Measurements from ENCODE around the gene GPHB5.

The GPHB5 gene

DNA sequence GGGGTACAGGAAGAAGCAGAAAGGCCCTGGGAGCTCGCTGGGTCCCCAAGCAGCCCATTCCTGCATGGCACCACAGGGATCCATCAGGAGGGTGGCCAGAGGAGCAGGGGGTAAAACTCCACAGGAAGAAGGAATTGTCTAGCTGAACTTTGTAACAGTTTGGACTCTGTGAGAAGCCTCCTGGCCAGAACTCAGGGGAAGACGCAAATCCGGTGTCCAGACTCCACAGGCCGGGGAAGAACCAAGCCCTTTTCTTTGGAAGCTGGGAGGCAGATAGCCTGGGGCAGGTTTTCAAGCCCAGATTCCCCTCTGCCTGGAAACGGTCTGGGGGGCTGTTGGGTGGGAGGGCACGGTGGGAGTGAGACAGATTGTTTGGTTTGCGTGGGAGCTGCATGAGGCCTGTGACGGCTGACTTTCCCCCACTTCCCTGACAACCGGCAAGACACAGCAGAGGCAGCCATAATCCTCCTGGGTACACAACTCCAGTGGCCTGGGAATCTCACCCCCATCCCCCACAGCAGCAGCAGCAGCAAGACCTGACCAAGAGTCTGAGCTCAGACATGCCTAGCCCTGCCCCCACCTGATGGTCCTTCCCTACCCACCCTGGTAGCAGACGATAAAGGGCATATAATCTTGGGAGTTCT, 16.7 kb downstream of the GPHB5 start:
- DNase-seq (ENCODE audit: low spot score) (no peak), ATAC-seq (ENCODE audit: low read depth) (no peak)
- H3K4me3 ChIP-seq (ENCODE audit: severe bottlenecking): no peak overlapping the region
- H3K27ac ChIP-seq (ENCODE audit: poor library complexity, severe bottlenecking): no peak overlapping the region
- H3K9me3 ChIP-seq (ENCODE audit: severe bottlenecking): no peaks in the 10 kb centered on the region
- H3K4me1 ChIP-seq (ENCODE audit: insufficient read depth, poor library complexity, severe bottlenecking): no peaks in the 10 kb centered on the region
- H3K27me3 ChIP-seq (ENCODE audit: insufficient read depth, poor library complexity, severe bottlenecking): peaks cover 2% of the 10 kb centered on the region
- TF ChIP-seq, protein P1, sequence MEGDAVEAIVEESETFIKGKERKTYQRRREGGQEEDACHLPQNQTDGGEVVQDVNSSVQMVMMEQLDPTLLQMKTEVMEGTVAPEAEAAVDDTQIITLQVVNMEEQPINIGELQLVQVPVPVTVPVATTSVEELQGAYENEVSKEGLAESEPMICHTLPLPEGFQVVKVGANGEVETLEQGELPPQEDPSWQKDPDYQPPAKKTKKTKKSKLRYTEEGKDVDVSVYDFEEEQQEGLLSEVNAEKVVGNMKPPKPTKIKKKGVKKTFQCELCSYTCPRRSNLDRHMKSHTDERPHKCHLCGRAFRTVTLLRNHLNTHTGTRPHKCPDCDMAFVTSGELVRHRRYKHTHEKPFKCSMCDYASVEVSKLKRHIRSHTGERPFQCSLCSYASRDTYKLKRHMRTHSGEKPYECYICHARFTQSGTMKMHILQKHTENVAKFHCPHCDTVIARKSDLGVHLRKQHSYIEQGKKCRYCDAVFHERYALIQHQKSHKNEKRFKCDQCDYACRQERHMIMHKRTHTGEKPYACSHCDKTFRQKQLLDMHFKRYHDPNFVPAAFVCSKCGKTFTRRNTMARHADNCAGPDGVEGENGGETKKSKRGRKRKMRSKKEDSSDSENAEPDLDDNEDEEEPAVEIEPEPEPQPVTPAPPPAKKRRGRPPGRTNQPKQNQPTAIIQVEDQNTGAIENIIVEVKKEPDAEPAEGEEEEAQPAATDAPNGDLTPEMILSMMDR (IDR thresholded peaks at IDR 0.05; ENCODE audit: poor library complexity, severe bottlenecking): no peak
- H3K36me3 ChIP-seq (ENCODE audit: low read depth): no peaks in the 10 kb centered on the region

DNA sequence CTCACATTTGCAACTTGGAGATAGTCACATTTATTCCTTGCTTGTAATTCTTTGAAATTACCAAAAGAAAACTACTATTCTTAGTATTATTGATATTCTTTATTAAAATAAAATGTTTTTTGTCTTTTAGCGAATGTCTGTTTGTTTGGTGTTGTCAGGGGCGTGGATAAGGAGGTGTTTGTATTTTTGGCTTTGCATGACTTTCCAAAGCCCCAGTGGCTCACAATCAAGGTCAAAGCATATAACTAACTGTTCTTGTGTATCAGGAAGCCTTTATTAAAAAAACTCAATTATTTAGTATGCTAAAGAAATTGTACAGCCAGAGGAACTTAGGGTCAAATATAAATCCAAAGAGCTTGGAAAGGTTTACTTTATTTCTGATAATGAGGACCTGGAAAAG, 17.9 kb downstream of the GPHB5 start:
- no peaks in the 10 kb centered on the region for H3K27me3 ChIP-seq (ENCODE audit: insufficient read depth, poor library complexity, severe bottlenecking)
- H3K4me3 ChIP-seq (ENCODE audit: severe bottlenecking): no peak overlapping the region
- H3K4me1 ChIP-seq (ENCODE audit: insufficient read depth, poor library complexity, severe bottlenecking): no peaks in the 10 kb centered on the region
- ATAC-seq (ENCODE audit: low read depth) (no peak), DNase-seq (ENCODE audit: low spot score) (no peak)
- TF ChIP-seq, protein P1 (IDR thresholded peaks at IDR 0.05; ENCODE audit: poor library complexity, severe bottlenecking): no peak
- H3K9me3 ChIP-seq (ENCODE audit: severe bottlenecking): no peaks in the 10 kb centered on the region
- H3K36me3 ChIP-seq (ENCODE audit: low read depth): no peaks in the 10 kb centered on the region
- no peak overlapping the region for H3K27ac ChIP-seq (ENCODE audit: poor library complexity, severe bottlenecking)

DNA sequence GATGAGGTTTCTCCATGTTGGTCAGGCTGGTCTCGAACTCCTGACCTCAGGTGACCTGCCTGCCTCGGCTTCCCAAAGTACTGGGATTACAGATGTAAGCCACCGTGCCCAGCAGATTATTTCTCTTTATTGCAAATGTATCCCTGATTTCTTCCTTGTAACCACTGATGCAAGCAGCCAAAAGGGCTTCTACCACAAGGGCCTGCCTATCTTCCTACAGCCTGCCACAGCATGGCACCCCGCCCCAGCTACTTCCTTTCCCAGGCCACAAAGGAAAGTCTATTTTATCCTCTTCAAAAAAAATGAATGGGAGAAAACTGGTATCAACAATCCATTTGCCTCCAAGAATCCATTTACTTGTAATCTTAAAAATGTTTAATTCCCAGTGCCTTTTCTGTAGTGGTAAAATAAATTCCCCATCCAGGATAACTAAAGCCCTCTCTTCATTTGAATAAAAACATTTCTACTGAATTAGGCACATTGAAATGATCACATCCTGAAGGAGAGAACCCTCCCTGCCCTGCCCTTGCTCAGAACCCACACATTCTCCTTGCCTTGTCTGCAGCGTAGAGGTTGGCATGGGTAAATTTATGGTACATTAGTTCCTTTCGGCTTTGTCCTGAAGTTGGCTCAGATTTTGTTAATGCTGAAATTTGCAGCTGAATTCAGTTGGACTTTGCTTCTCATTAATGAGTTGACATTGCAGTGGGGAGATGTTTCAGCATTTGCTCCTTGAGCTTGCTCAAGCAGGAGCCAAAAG, 19.2 kb downstream of the GPHB5 start:
- peaks cover 3% of the 10 kb centered on the region for H3K27me3 ChIP-seq (ENCODE audit: insufficient read depth, poor library complexity, severe bottlenecking)
- no peak overlapping the region for H3K27ac ChIP-seq (ENCODE audit: poor library complexity, severe bottlenecking)
- no peak overlapping the region for H3K4me3 ChIP-seq (ENCODE audit: severe bottlenecking)
- TF ChIP-seq, protein P1 (IDR thresholded peaks at IDR 0.05; ENCODE audit: poor library complexity, severe bottlenecking): no peak
- no peak for ATAC-seq (ENCODE audit: low read depth)
- H3K36me3 ChIP-seq (ENCODE audit: low read depth): no peaks in the 10 kb centered on the region
- H3K4me1 ChIP-seq (ENCODE audit: insufficient read depth, poor library complexity, severe bottlenecking): no peaks in the 10 kb centered on the region
- no peaks in the 10 kb centered on the region for H3K9me3 ChIP-seq (ENCODE audit: severe bottlenecking)
- DNase-seq (ENCODE audit: low spot score): no peak

- Histone ChIP-seq H3K27me3 (ENCODE audit: insufficient read depth, poor library complexity, severe bottlenecking) (peaks cover 3% of the 10 kb centered on the region), H3K9me3 (ENCODE audit: severe bottlenecking) (no peaks in the 10 kb centered on the region), H3K36me3 (ENCODE audit: low read depth) (no peaks in the 10 kb centered on the region), H3K4me1 (ENCODE audit: insufficient read depth, poor library complexity, severe bottlenecking) (no peaks in the 10 kb centered on the region), H3K4me3 (ENCODE audit: severe bottlenecking) (no peak overlapping the region), H3K27ac (ENCODE audit: poor library complexity, severe bottlenecking) (no peak overlapping the region)
- no peak for DNase-seq (ENCODE audit: low spot score)
- TF ChIP-seq, protein P1 (IDR thresholded peaks at IDR 0.05; ENCODE audit: poor library complexity, severe bottlenecking): no peak
- no peak for ATAC-seq (ENCODE audit: low read depth)
Measured at GRCh38 chr14:63297372-63298063, 21.2 kb downstream of the GPHB5 start.
